NCI-H187 treated with DMSO at 0.1 percent for 48 hours (cell line): ENCODE measurements around the gene GRK2.
"Not testable (repeated sequence)": the region's sequence is repeated elsewhere in the genome, so short reads cannot be mapped to it uniquely, and the experiment has no call there.

Experiments
- DNase-seq: peaks from one replicate; lab custom pipeline; 2025; lab: John Stamatoyannopoulos, UW

GRK2 gene

GRCh38 chr11:67266449-67267187 is at the start of gene GRK2:
Gene GRK2 (plus strand): TSS chr11:67266473. CDS start chr11:67266700, 227 bp downstream.
- no peak for DNase-seq

DNA sequence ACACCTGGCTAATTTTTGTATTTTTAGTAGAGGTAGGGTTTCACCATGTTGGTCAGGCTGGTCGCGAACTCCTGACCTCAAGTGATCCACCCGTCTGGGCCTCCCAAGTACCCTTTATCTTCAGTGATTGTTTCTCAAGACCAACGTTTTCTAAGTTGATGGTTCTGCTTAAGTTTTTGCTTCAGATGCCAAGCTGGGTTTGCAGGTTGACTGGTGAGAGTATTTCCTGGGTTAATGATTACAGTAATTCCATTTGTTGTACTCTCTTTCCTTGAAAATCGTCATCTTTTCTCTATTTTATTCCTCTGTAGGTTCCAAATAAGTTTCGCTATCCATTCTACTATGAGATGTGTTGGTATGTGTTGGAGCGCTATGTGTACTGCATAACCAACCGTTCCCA is 38.5 kb upstream of the GRK2 start:
- no peak for DNase-seq

DNA sequence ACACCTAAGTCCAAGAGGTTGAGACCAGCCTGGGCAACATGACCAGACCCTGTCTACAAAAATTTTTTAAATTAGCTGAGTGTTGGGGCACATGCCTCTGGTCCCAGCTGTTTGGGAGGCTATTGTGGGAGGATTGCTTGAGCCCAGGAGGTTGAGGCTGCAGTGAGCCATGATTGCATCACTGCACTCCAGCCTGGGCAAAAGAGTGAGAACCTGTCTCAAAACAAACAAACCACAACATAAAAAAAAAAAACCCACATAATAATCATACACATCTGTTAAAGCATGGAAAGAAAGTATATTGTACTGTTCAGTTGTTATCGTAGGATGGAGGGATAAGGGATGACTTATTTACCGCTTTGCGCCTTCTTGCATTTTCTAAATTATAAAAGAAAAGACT is 35.9 kb upstream of the GRK2 start:
- no peak for DNase-seq

- DNase-seq: no peak
Measured at GRCh38 chr11:67230886-67231285, 35.4 kb upstream of the GRK2 start.

- DNase-seq: no peak
Measured at GRCh38 chr11:67233584-67234190, 32.6 kb upstream of the GRK2 start.

DNA sequence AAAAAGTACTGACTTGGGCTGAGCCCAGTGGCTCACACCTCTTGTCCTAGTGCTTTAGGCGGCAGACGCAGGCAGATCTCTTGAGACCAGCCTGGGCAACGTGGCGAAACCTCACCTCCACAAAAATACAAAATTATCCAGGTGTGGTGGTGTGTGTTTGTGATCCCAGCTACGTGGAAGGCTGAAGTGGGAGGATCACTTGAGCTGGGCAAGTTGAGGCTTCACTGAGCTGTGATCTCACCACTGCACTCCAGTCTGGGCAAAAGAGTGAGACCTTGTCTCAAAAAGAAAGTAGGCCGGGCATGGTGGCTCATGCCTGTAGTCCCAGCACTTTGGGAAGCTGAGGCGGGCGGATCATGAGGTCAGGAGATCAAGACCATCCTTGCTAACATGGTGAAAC is 31.7 kb upstream of the GRK2 start:
- DNase-seq: not testable (repeated sequence)

DNA sequence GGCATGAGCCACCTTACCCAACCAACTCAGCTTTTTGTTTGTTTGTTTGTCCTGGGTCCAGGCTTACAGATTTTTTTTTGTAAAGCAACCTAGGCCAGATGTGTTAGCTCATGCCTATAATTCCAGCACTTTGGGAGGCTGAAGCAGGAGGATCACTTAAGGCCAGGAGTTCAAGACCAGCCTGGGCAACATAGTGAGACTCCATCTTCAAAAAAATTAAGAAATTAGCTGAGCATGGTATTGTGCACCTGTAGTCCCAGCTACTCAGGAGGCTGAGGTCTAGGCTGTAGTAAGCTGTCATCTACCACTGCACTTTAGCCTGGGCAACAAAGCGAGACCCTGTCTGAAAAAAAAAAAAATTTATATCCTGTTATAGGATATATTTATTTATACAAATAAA is 28.7 kb upstream of the GRK2 start:
- no peak for DNase-seq

- no peak for DNase-seq
Measured at GRCh38 chr11:67238894-67239782, 27.1 kb upstream of the GRK2 start.

DNA sequence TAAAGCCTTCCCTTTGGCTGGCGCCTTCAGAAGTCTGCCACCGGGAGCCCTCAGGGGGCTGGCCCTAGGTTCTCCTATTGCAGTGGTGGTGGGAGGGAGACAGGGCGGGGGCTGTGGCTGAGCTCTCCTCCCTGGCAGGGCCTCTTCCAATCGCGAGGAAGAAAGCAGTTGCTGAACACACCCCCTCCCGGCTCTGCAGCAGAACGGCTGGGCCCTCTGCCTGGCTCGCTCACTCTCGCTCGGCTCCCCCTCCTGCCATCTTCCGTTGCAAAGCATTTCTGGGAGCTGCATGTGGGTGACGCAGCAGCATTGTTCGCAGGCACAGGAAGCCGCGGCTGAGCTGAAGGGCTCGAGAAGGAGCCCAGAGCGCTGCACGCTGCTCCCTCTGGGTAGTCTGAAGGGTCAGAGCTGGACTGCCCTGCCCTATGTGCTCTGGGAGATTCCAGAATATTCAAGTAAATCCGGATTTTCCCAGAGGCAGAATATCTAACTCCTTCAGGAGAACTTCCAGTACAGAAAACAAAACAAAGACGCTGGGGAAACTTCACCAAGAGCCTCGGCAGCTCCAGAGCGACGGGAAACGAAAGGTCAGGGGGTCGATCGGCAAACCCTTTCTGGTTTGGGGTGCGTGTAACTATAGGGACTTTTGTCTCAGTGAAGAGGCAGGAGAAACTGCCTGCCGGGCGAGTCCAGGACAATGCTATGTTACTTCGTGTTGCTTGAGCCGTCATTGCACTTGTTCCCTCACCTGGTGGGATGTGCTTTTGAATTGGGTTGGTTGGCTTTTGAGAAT is 26.3 kb upstream of the GRK2 start:
- DNase-seq: peak; percentile 92

DNA sequence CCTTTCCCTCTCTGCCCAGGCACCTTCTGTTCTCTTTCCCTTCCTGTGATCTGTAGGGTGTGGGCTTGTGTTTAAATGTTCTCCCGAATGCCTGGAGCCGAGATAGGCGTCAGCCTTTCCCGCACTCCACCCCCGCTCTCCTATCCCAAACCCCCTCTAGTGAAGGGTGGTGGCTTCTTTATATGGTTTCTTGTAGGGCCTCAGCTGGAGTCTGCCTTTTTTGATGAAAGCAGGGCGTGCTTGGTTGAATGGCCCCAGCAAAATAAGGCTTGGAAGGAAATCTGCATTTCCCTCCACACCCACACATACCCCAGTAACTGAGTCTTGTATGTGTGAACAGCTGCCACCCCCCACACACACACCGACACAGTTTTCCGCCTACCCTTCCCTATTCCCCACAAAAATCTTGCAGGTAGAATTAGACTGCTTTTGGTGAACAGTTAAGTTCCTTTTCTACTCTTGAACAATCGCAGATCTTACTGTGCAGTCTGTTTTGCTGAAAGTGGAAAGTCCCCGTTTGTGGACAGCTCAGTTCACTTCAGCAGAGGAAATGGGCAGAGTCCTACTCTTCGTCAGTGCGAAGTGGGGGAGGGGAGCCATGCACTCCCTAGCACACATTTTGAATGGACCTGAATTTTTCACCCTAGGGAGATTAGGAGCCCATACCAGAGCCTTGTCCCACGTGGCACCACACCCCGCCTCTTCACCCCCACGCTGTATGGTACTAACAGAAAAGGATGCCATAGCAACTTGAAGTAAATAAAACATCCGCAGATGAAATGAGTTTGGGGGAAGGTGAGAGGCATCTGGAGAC is 25.5 kb upstream of the GRK2 start:
- DNase-seq: no peak

- no peak for DNase-seq
Measured at GRCh38 chr11:67242548-67242947, 23.7 kb upstream of the GRK2 start.

DNA sequence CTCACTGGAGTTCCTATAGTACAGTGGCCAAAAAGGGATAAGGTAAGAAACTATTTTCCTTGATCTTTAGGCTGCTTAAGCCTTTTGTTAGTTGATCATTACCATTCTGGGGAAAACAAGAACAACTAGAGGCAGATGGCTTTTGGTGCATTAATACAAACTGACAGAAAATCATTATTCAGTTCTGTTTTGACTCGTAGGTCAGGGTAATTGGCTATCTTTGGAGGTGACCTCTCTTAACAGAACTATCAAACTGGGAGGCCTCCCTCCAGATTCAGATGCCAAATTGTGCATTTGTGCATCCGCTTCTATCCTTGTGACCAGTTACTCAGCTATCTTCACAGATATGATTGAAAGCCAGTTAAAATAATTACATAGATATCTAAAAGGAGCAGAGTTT is 23.2 kb upstream of the GRK2 start:
- no peak for DNase-seq

DNA sequence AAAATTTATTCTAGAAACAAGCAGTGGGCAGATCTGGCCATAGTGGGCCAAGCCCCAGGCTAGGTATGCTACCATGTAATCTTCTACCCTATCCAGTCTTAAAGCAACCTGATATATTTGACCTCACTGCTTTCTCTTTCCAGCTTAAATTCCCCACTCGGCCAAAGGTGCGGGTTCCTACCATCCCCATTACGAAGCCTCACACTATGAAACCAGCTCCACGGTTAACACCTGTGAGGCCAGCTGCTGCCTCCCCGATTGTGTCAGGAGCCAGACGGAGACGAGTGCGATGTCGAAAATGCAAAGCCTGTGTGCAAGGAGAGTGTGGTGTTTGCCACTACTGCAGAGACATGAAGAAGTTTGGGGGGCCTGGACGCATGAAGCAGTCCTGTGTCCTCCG is 21.2 kb upstream of the GRK2 start:
- DNase-seq: no peak

DNA sequence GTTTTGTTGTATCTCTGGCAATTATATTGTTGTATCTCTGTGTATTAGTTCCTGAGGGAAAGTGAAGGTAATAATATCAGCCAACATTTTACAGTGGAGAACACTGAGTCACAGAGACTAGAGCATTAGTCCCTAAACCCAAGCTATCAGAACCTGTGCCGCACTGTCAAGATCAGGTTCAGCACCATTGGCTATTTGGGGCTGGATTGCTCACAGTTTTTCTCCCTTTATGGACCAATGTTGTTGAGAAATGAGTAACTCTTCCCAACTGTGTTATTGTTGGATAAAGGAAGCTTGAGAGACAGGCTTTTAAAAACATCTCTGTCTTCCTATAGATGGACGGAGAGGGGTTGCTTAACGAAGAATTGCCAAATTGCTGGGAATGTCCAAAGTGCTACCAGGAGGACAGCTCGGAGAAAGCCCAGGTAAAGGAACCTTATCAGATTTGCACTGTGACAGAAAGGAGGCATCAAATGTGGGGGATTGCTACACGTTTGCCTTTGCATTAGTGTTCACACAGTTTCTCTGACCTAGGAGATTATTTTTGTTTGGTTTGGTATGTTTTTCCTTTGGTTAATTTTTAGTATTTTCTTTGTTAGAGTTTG is 18.2 kb upstream of the GRK2 start:
- no peak for DNase-seq

DNA sequence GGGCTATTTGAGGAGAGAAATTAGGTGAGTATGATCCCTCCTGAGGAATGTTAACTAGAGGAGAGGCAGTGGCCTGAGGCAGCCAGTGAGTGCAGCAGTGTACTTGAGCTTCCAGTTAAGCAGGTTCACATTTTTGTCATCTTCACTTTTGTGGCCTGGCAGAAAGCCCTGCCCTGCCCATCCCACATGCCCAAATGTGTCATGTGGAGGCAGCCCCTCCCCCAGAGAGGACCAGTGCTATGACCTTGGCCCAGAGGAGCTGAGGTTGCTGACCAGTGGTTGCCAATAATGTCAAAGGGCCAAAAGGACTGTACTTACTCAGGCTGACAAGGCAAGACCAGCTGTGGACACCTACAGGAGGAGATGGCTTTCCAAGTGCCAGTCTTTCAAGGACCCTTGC is 17.6 kb upstream of the GRK2 start:
- no peak for DNase-seq

DNA sequence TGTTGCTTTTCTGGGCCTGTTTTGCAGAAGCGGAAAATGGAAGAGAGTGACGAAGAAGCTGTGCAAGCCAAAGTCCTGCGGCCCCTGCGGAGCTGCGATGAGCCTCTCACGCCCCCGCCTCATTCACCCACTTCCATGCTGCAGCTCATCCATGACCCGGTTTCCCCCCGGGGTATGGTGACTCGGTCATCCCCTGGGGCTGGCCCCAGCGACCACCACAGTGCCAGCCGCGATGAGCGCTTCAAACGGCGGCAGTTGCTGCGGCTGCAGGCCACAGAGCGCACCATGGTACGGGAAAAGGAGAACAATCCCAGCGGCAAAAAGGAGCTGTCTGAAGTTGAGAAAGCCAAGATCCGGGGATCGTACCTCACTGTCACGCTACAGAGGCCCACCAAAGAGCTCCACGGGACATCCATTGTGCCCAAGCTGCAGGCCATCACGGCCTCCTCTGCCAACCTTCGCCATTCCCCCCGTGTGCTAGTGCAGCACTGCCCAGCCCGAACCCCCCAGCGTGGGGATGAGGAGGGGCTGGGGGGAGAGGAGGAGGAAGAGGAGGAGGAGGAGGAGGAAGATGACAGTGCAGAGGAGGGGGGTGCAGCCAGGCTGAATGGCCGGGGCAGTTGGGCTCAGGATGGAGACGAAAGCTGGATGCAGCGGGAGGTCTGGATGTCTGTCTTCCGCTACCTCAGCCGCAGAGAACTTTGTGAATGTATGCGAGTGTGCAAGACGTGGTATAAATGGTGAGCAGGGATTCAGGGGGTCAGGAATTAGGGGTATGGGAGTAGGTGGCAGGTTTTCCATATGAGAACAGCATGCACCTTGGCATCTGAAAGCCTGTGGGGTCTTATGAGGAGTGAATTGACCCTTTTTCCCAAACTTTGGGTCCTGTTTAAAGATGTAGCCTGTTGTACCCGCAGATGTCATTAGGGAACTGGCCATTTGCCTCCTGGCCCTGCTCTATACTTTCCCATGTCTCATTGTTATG is 15.9 kb upstream of the GRK2 start:
- DNase-seq: no peak

DNA sequence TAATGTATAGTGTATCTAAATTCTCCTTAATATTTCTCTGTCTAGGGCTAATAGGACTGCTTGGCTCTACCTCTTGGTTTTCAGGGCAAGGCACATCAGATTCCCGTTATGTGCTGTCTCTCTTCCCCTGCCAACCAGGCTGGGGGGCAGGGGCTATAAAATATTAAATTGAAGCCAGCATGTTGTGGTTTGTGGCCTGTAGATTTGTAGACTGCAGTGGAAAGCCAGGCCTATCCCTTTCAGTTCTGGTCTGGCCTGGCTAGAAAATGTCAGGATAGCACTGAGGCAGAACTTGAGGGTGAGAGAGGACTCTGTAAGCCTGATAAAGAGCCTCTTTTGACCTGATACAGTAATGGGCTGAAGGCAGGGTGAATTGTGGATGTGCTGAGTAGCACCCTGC is 14.4 kb upstream of the GRK2 start:
- DNase-seq: no peak

DNA sequence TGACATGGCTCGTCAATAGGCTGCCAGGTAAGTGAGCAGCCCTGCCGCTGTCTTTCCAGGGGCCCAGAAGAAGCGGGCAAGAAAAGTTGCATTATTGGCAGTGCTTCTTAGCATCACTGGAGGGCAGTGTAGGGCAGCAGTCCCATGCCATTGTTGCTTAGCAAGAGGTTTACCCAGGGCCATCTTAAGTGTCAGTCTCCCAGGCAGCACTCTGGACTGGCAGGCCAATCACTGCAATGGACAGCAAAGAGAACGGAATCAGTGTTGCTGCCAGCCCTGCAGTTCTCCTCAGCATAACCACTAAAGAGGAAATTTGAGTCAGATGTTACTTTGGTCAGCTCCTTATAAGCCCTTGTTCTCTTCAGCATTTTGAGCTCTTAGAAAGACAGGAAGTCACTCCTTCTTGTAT is 13.4 kb upstream of the GRK2 start:
- no peak for DNase-seq

DNA sequence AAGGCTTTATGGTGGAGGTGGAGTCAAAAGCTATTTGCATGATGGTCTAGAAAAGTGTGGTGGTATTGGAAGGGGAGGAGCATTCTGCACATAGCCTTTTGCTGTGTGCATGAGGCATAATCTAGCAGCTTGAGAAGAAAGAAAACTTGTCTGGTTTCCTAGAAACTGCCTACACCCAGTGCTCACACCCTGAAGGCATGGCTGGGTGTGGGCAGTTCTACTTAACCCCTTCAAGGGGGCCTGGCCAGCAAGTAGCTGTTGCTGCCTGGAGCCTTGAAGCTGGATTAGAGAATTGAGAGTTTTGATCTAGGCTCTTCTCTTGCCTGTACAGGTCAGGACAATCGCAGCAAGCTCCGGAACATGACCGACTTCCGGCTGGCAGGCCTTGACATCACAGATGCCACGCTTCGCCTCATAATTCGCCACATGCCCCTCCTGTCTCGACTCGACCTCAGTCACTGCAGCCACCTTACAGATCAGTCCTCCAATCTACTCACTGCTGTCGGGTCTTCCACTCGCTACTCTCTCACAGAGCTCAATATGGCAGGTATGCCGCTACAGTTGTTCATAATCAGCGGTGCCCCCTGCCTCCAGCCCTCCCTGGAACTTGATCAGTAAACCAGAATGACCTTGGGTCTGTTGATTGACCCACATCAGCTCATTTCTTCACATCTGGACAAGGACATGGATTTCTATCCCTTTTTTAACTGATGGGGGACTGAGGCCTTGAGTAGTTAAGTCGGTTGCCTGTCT is 12.2 kb upstream of the GRK2 start:
- DNase-seq: no peak
